GM12875 (cell line): Measurements from ENCODE around the gene MGLL.
A peak's percentile ranks its signal among the peaks of the same experiment; 100 is the strongest.

Source experiments
- H3K4me3 ChIP-seq: one replicate; pipeline ENCODE4 v1.5.1; 2011; ENCODE audit warnings: low read depth, low read length, control low read depth
- TF ChIP-seq, protein P1 (sequence below): IDR thresholded peaks from 2 replicates; pipeline ENCODE4 v1.5.1; 2011; ENCODE audit warnings: low read depth, mild to moderate bottlenecking, control low read depth, inconsistent platforms, low read length, moderate library complexity, borderline replicate concordance; ENCODE audit not compliant: insufficient read depth

MGLL gene

DNA sequence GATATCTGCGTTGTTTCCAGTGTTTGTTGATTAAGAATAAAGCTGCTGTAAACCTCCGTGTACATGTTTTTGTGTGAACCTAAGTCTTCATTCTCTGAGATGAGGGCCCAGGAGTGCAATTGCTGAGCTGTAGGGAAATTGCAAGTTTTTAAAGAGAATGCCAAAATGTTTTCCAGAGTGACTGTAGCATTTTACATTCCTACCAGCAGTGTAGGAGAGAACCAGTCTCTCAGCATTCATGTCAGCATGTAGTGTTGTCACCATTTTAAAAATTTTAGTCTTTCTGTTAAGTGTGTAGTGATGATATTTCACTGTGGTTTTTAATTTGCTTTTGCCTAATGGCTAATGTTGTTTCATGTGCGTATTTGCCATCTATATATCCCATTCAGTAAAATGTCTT, 3.4 kb upstream of the MGLL start:
- no peak overlapping the region for H3K4me3 ChIP-seq
- TF ChIP-seq, protein P1, sequence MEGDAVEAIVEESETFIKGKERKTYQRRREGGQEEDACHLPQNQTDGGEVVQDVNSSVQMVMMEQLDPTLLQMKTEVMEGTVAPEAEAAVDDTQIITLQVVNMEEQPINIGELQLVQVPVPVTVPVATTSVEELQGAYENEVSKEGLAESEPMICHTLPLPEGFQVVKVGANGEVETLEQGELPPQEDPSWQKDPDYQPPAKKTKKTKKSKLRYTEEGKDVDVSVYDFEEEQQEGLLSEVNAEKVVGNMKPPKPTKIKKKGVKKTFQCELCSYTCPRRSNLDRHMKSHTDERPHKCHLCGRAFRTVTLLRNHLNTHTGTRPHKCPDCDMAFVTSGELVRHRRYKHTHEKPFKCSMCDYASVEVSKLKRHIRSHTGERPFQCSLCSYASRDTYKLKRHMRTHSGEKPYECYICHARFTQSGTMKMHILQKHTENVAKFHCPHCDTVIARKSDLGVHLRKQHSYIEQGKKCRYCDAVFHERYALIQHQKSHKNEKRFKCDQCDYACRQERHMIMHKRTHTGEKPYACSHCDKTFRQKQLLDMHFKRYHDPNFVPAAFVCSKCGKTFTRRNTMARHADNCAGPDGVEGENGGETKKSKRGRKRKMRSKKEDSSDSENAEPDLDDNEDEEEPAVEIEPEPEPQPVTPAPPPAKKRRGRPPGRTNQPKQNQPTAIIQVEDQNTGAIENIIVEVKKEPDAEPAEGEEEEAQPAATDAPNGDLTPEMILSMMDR, result no peak

DNA sequence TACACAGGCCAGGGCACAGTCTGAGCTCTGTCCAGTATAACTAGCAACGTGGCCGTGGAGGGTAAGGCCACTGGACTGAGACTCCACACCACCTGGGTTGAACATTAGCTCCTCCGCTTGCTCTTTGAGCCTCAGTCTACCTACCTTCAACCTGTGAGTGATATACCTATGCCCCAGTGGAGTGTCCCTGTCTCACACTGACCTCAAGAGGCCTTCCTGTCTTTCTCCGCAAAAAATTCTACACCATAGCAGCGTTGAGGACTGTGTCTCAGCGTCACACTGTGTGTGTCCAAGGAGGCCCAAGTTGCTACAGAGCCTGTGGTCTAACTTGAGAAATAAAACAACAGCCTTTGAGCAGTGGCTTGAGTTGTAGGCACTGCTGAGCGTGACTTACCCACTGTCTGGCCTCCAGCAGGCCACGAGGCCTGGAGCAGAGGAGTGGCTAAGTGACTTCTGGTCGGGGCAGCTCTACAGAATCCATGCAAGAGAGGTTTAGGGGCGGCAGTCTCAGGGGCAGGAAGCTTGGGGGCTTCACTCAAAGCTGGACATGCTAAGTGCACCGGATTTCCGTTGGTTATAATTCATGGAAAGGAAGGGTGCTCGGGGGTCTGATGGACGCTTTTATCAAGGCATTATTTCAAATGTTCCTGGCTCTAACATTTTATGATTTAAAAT, 2.0 kb upstream of the MGLL start:
- H3K4me3 ChIP-seq, result no peak overlapping the region
- TF ChIP-seq, protein P1, result no peak

DNA sequence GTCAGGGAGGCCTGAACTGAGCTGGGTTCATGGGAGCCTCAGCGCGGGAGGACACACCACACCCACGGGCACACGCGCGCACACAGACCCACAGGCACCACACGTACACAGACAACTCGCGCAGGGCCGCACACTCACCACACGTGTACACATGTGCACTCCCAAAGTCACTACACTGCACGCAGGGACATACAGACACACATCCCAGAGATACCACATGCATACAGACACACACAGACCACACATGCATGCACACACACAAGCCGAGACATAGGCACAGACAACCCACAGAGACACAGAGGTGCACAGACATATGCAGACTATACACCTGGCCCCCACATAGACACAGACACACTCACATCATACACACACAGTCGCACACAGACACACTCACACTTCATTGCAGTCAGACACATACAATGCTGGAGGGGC, 1.1 kb upstream of the MGLL start:
- H3K4me3 ChIP-seq, result peak overlapping the region; percentile 98
- TF ChIP-seq, protein P1, result peak; percentile 15; the same call in 1 of the 2 replicates

DNA sequence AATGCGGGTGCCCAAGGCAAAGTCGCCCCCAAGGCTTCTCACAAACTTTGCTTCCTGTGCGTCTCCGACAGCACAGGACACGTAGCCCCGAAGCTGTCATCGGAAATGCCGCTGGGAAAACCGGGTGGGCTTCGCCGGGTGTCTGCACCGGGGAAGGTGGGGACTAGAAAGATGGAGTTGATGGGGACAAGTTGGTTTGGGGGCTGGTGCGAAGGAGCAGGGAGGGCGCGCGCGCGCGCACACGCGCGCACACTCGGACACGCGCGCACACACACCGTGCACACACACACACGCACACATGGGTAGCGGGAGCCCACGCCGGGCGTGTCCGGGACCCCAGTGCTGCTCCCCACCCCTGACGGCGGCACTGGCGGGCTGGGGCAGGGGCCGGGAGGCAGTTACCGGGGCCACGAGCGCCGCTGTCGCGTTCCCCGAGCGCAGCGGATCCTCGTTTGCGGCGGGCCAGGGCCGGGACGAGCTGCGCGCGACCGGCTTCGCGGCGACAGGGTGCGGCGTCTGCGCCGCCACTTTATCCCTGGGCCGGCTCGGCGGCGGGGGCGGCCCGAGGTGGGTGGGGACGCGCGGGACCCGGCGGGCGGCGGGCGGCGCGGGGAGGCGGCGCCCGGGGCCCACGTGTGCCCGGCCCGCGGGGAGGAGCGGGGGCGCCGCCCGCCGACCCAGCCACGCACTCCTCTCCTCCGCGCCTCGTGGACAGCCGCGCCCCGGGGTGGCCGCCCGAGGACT, 539 bp upstream of the MGLL start:
- TF ChIP-seq, protein P1, result no peak
- H3K4me3 ChIP-seq, result peak overlapping the region; percentile 98

DNA sequence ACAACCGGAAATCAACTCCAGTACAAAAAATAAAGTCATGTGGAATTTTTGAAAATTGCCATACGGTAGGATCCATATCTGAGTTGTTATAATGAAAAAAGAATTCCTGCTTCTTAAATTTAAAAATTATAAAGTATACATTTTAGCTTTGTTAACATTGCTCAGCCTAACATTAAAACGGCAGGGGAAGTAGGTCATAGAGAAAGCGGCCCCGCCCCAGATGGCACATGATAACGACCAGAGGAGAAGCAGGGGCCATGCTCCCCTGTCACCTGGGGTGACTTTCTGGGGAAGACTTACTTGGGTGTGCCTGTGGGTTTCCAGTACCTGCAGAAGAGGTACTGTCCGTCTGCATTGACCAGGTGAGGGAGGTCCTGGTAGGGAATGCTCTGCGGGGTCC, 921 bp downstream of the MGLL start:
- TF ChIP-seq, protein P1, result no peak
- H3K4me3 ChIP-seq, result peak overlapping the region; percentile 98

DNA sequence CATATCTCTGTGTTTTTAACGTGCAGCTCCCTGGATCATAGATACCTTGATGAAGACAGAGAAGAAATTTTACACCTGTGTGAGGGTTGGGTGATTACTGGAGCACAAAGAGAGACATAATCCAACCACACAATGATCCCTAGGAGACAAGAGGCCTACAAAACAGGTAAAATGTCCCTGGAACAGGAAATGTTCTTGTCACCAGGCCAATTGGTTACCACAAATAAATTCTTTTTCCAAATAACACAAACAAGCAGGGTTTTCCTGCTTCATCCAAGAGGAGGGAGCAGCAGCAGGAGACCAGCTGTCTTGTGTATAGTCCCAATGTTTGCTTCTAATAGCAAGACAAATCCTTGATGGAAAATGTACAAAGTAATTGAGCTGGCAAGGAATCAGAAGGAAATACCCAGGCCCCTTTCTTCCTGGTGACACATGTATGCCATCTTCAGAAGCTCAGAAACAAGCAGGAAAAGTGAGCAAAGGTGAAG, 1.4 kb downstream of the MGLL start:
- TF ChIP-seq, protein P1, result no peak
- H3K4me3 ChIP-seq, result peak overlapping the region; percentile 98

DNA sequence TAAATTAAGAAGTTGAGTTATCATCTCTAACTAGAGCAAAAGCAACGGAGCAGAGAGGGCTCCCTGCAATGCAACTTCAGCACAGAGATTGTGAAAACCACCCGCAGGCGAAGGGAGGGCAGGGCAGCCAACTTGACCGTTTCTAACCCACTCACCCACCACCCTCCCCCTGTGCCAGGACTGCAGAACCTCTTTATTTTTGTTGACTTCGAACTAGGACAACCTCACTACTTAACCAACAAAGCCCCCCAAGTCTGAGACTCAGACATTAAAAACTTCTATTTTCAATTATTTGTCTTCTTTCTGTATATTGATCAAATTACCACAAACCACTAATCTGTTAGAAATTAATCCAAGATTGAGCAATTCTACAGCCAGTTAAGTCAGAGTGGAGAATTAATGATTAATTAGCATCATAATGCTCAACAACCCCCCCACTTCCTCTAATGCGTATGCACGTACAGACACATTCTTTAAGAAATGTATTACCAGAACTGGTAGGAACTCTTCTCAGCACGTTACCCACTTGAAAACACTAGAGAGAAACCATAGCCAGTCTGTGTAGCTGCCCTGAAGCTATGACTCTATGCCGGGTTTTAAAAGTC, 2.0 kb downstream of the MGLL start:
- H3K4me3 ChIP-seq, result peak overlapping the region; percentile 42
- TF ChIP-seq, protein P1, result peak; percentile 38; the same call in 1 of the 2 replicates
